ENCODE results near the gene DCPS.
"Not testable (repeated sequence)": the region's sequence is repeated elsewhere in the genome, so short reads cannot be mapped to it uniquely, and the experiment has no call there.

Gene DCPS

DNA sequence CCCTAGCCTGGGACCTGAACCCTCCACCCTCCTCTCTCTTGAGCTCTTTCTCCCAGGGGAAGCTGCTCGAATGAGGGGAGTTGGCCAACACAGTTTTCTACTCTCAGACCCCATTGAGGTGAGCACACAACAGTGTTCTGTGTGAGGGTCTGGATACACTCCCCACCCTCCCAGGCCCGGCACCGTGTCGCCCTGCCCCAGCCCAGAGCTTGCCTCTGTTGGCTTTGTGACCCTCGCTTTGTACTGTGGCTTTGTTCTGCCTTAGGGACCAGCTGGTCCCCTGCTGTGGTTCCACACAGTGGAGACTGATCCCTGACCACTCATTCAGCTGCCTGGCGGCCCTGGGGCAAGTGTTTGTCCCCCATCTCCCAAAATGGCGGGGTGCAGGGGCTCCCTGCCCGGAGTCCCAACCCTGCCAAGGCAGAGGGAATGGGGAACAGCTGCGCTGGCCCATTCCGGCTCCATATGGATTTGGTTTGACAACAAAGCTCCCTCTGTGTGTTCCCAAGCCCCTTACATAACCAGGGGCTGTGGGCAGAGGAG is 59.9 kb downstream of the DCPS start:
- no peaks in the 10 kb centered on the region for H3K9me2 ChIP-seq (ENCODE audit: low read depth, low read length)
- H3K27me3 ChIP-seq (ENCODE audit: insufficient read depth, low read length) = no peaks in the 10 kb centered on the region; the same call in 1 of the 2 replicates
- no peak overlapping the region for H3K27ac ChIP-seq (ENCODE audit: low read depth, low read length, poor library complexity, severe bottlenecking)
- no peak for TF ChIP-seq EZH2 (IDR thresholded peaks at IDR 0.05; ENCODE audit: borderline replicate concordance, low read length)
- TF ChIP-seq CTCF (IDR thresholded peaks at IDR 0.05; ENCODE audit: low read length) = no peak
- H3K4me3 ChIP-seq (ENCODE audit: low read depth, low read length, poor library complexity, severe bottlenecking) = no peak overlapping the region
- no peak overlapping the region for H3K4me2 ChIP-seq (ENCODE audit: low read length)
- H3K4me1 ChIP-seq (ENCODE audit: insufficient read depth, low read length, severe bottlenecking) = no peaks in the 10 kb centered on the region
- no peaks in the 10 kb centered on the region for H3K79me2 ChIP-seq (ENCODE audit: insufficient read depth, low read length)
- no peak overlapping the region for H3K9ac ChIP-seq (ENCODE audit: low read length)
- H3K36me3 ChIP-seq (ENCODE audit: insufficient read depth, low read length) = no peaks in the 10 kb centered on the region
- H4K20me1 ChIP-seq (ENCODE audit: insufficient read depth, low read length) = no peaks in the 10 kb centered on the region
- no peaks in the 10 kb centered on the region for H3K9me3 ChIP-seq (ENCODE audit: low read length)
- no peak overlapping the region for H2AFZ ChIP-seq (ENCODE audit: low read length)
- H3F3A ChIP-seq (ENCODE audit: insufficient read depth, low read length) = no peaks in the 10 kb centered on the region

DNA sequence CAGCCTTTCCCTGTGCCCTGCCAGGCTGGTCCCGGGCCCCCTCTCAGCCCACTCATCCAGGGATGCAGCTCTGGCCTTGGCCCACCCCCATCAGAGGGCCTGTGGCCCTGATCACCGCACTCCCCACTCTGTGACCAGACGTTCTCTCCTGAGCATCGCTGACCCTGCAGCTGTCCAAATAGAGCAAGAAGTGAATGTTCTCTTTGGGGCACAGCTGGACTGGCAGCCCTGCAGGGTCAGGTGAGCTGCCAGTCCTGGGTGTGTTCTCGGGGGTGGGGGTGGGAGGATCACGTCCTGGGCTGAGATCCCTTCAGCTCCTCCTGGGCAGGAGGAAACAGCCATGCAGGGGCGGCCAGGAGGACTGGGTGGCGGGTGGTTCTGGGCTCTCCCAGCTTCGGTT is 60.9 kb downstream of the DCPS start:
- not testable (repeated sequence) for H2AFZ ChIP-seq (ENCODE audit: low read length); H3K27ac ChIP-seq (ENCODE audit: low read depth, low read length, poor library complexity, severe bottlenecking); H3K9ac ChIP-seq (ENCODE audit: low read length); H3K4me2 ChIP-seq (ENCODE audit: low read length); H3K36me3 ChIP-seq (ENCODE audit: insufficient read depth, low read length); H3K27me3 ChIP-seq (ENCODE audit: insufficient read depth, low read length); H3F3A ChIP-seq (ENCODE audit: insufficient read depth, low read length); H3K4me1 ChIP-seq (ENCODE audit: insufficient read depth, low read length, severe bottlenecking); H3K79me2 ChIP-seq (ENCODE audit: insufficient read depth, low read length); H3K4me3 ChIP-seq (ENCODE audit: low read depth, low read length, poor library complexity, severe bottlenecking); H3K9me3 ChIP-seq (ENCODE audit: low read length); H3K9me2 ChIP-seq (ENCODE audit: low read depth, low read length); H4K20me1 ChIP-seq (ENCODE audit: insufficient read depth, low read length)

- not testable (repeated sequence) for H3K4me3 ChIP-seq (ENCODE audit: low read depth, low read length, poor library complexity, severe bottlenecking); H3K27me3 ChIP-seq (ENCODE audit: insufficient read depth, low read length); H2AFZ ChIP-seq (ENCODE audit: low read length); H3K9me2 ChIP-seq (ENCODE audit: low read depth, low read length); H3F3A ChIP-seq (ENCODE audit: insufficient read depth, low read length); H3K9ac ChIP-seq (ENCODE audit: low read length); H3K4me2 ChIP-seq (ENCODE audit: low read length); H3K9me3 ChIP-seq (ENCODE audit: low read length); H3K36me3 ChIP-seq (ENCODE audit: insufficient read depth, low read length); H3K4me1 ChIP-seq (ENCODE audit: insufficient read depth, low read length, severe bottlenecking); H3K79me2 ChIP-seq (ENCODE audit: insufficient read depth, low read length); H3K27ac ChIP-seq (ENCODE audit: low read depth, low read length, poor library complexity, severe bottlenecking); H4K20me1 ChIP-seq (ENCODE audit: insufficient read depth, low read length)
These were observed 61.6 kb downstream of the DCPS start for GRCh38 chr11:126365508-126365907.

DNA sequence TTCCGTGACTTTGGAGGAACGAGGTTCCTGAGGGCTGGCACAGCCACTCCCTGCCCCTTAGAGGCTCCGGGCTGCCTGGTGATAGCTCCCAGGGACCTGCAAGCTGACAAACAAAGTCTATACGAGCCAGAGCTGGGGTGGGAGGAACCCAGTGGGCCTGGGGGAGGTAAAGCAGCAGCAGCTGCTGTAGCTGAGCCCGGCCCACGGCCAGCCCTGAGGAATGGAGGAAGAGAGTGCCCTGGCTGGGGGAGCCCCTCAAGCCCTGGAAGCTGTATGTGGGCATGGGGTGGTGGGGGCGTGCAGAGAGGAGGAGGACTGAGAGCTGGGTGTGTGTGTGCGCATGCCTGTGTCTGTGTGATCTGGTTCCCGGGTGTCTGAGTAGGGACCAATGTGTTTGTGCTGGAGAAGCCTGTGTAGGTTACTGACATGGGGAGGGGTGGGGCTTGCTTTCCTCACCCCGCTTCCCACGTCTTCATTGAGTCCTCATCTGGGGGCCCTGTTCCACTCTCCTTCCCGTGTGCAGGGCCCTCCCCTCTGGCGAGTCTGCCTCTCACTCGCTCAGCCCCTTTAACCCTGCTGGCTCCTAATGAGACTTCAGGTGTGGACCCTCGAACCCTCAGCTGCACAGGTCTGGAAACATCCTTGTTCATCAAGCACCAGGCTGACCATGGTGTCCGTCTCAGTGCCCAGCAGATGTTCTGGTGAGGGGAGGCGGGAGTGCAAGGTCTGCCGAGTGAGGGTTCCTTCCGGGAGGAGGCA is 62.4 kb downstream of the DCPS start:
- Histone ChIP-seq H3K9me3 (ENCODE audit: low read length) (no peaks in the 10 kb centered on the region), H3K4me1 (ENCODE audit: insufficient read depth, low read length, severe bottlenecking) (no peaks in the 10 kb centered on the region)

GRCh38 chr11:126366823-126367654 is 63.2 kb downstream of the DCPS start:
- not testable (repeated sequence) for H3K27me3 ChIP-seq (ENCODE audit: insufficient read depth, low read length); H3K9me2 ChIP-seq (ENCODE audit: low read depth, low read length); H3K9me3 ChIP-seq (ENCODE audit: low read length); H4K20me1 ChIP-seq (ENCODE audit: insufficient read depth, low read length); H3F3A ChIP-seq (ENCODE audit: insufficient read depth, low read length); H3K27ac ChIP-seq (ENCODE audit: low read depth, low read length, poor library complexity, severe bottlenecking); H3K4me1 ChIP-seq (ENCODE audit: insufficient read depth, low read length, severe bottlenecking); H3K4me2 ChIP-seq (ENCODE audit: low read length); H3K79me2 ChIP-seq (ENCODE audit: insufficient read depth, low read length); H3K4me3 ChIP-seq (ENCODE audit: low read depth, low read length, poor library complexity, severe bottlenecking); H3K9ac ChIP-seq (ENCODE audit: low read length); H2AFZ ChIP-seq (ENCODE audit: low read length); H3K36me3 ChIP-seq (ENCODE audit: insufficient read depth, low read length)

More for the DNA sequence above, 62.4 kb downstream of the DCPS start:
- Histone ChIP-seq H3K36me3 (ENCODE audit: insufficient read depth, low read length) (no peaks in the 10 kb centered on the region), H3K9ac (ENCODE audit: low read length) (no peak overlapping the region), H4K20me1 (ENCODE audit: insufficient read depth, low read length) (no peaks in the 10 kb centered on the region), H2AFZ (ENCODE audit: low read length) (no peak overlapping the region), H3K4me2 (ENCODE audit: low read length) (no peak overlapping the region), H3K79me2 (ENCODE audit: insufficient read depth, low read length) (no peaks in the 10 kb centered on the region), H3F3A (ENCODE audit: insufficient read depth, low read length) (no peaks in the 10 kb centered on the region), H3K9me2 (ENCODE audit: low read depth, low read length) (no peaks in the 10 kb centered on the region), H3K27ac (ENCODE audit: low read depth, low read length, poor library complexity, severe bottlenecking) (no peak overlapping the region), H3K4me3 (ENCODE audit: low read depth, low read length, poor library complexity, severe bottlenecking) (no peak overlapping the region), H3K27me3 (ENCODE audit: insufficient read depth, low read length) (no peaks in the 10 kb centered on the region)
- no peak for TF ChIP-seq EZH2 (IDR thresholded peaks at IDR 0.05; ENCODE audit: borderline replicate concordance, low read length)
- TF ChIP-seq CTCF (IDR thresholded peaks at IDR 0.05; ENCODE audit: low read length) = no peak

DNA sequence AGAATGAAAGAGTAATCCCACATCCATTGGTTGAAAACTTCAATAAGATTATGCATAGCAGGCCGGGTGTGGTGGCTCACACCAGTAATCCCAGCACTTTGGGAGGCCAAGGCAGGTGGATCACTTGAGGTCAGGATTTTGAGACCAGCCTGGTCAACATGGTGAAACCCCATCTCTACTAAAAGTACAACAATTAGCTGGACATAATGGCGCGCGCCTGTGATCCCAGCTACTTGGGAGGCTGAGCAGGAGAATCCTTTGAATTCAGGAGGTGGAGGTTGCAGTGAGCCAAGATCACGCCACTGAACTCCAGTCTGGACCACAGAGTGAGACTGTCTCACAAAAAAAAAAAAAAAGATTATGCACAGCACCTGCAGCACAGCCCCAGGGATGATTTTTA is 63.9 kb downstream of the DCPS start:
- not testable (repeated sequence) for H3K36me3 ChIP-seq (ENCODE audit: insufficient read depth, low read length); H3K27ac ChIP-seq (ENCODE audit: low read depth, low read length, poor library complexity, severe bottlenecking); H3K4me3 ChIP-seq (ENCODE audit: low read depth, low read length, poor library complexity, severe bottlenecking); H3F3A ChIP-seq (ENCODE audit: insufficient read depth, low read length); H3K79me2 ChIP-seq (ENCODE audit: insufficient read depth, low read length); H3K9me2 ChIP-seq (ENCODE audit: low read depth, low read length); H3K4me1 ChIP-seq (ENCODE audit: insufficient read depth, low read length, severe bottlenecking); H2AFZ ChIP-seq (ENCODE audit: low read length); H4K20me1 ChIP-seq (ENCODE audit: insufficient read depth, low read length); H3K4me2 ChIP-seq (ENCODE audit: low read length); H3K9me3 ChIP-seq (ENCODE audit: low read length); H3K9ac ChIP-seq (ENCODE audit: low read length); H3K27me3 ChIP-seq (ENCODE audit: insufficient read depth, low read length)

Data from OCI-LY1 (cell line).